ENCODE data around the gene MYO1A.
"Not testable (repeated sequence)": the region's sequence is repeated elsewhere in the genome, so short reads cannot be mapped to it uniquely, and the experiment has no call there.

Gene MYO1A

DNA sequence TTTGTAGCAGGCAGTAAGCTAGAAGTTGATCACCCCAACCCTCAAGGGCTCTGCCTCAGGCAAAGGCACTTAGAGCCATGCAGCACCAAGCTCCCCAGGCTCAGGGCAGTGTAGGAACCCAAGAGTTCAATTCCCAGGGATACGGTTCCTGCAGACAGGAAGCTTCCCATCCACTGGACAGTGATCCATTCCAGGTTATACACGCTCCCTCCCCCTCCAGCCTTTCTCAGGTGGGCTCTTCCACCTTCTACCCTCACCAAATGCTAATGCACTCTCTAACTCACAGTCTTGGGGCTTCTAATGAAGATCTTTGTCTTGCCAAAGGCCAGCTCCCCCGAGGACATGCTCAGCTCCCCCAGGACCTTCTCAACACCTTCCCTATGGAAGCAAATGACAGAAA, 12.7 kb downstream of the MYO1A start:
- H3K9me3 ChIP-seq (ENCODE audit: control insufficient read depth, low read length): no peaks in the 10 kb centered on the region
- no peaks in the 10 kb centered on the region for H3K4me1 ChIP-seq (ENCODE audit: control insufficient read depth, insufficient read depth, low read length, poor library complexity, severe bottlenecking)
- H3K36me3 ChIP-seq (ENCODE audit: control insufficient read depth, insufficient read depth, low read length): no peaks in the 10 kb centered on the region
- DNase-seq: no peak
- H3K27ac ChIP-seq (ENCODE audit: insufficient read depth, low read length, poor library complexity, severe bottlenecking): no peak overlapping the region
- no peak overlapping the region for H3K4me3 ChIP-seq (ENCODE audit: insufficient read depth, low read depth, low read length, poor library complexity, severe bottlenecking)
- no peaks in the 10 kb centered on the region for H3K27me3 ChIP-seq (replicated peaks; ENCODE audit: control insufficient read depth, insufficient read depth, low read length, poor library complexity, severe bottlenecking)

DNA sequence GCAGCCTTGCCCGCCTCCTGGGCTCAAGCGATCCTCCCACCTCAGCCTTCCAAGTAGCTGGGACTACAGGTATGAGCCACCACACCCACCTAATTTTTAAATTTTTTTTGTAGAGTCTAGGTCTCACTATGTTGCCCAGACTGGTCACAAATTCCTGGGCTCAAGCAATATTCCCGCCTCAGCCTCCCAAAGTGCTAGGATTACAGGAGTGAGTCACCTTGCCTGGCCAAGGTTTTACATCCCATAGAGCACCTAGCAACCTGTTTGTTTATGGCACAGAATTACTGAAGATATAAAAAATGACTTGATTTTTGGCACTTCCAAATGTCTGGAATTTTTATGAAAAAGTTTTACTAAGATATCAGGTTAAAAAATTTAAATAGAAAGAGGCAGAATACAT, 16.5 kb downstream of the MYO1A start:
- DNase-seq: no peak
- Histone ChIP-seq H3K9me3 (ENCODE audit: control insufficient read depth, low read length) (no peaks in the 10 kb centered on the region), H3K27ac (ENCODE audit: insufficient read depth, low read length, poor library complexity, severe bottlenecking) (no peak overlapping the region), H3K4me1 (ENCODE audit: control insufficient read depth, insufficient read depth, low read length, poor library complexity, severe bottlenecking) (peaks cover 15% of the 10 kb centered on the region), H3K4me3 (ENCODE audit: insufficient read depth, low read depth, low read length, poor library complexity, severe bottlenecking) (no peak overlapping the region), H3K36me3 (ENCODE audit: control insufficient read depth, insufficient read depth, low read length) (no peaks in the 10 kb centered on the region), H3K27me3 (replicated peaks; ENCODE audit: control insufficient read depth, insufficient read depth, low read length, poor library complexity, severe bottlenecking) (no peaks in the 10 kb centered on the region)

DNA sequence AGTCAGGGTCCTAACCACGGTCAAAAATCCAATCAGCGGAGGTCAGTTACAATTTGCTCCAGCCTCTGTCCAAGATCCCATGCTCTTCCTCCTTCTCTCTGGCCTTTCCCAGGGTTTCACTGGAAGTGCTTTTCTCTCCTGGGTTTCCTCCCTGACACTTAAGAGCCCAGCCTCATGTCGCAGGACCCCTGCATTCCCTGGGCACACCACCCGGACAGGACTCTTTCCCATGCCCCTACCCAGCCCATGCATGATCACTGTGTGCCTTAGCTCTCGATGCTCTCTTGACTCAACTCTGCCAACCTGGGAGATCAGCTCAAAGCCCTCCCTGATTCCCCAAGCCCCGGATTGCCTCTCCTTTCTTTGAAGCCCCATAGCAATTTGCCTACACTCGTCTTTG, 18.1 kb downstream of the MYO1A start:
- Histone ChIP-seq H3K4me1 (ENCODE audit: control insufficient read depth, insufficient read depth, low read length, poor library complexity, severe bottlenecking) (peaks cover 15% of the 10 kb centered on the region), H3K36me3 (ENCODE audit: control insufficient read depth, insufficient read depth, low read length) (no peaks in the 10 kb centered on the region), H3K27ac (ENCODE audit: insufficient read depth, low read length, poor library complexity, severe bottlenecking) (no peak overlapping the region), H3K27me3 (replicated peaks; ENCODE audit: control insufficient read depth, insufficient read depth, low read length, poor library complexity, severe bottlenecking) (no peaks in the 10 kb centered on the region), H3K4me3 (ENCODE audit: insufficient read depth, low read depth, low read length, poor library complexity, severe bottlenecking) (no peak overlapping the region), H3K9me3 (ENCODE audit: control insufficient read depth, low read length) (no peaks in the 10 kb centered on the region)
- no peak for DNase-seq

DNA sequence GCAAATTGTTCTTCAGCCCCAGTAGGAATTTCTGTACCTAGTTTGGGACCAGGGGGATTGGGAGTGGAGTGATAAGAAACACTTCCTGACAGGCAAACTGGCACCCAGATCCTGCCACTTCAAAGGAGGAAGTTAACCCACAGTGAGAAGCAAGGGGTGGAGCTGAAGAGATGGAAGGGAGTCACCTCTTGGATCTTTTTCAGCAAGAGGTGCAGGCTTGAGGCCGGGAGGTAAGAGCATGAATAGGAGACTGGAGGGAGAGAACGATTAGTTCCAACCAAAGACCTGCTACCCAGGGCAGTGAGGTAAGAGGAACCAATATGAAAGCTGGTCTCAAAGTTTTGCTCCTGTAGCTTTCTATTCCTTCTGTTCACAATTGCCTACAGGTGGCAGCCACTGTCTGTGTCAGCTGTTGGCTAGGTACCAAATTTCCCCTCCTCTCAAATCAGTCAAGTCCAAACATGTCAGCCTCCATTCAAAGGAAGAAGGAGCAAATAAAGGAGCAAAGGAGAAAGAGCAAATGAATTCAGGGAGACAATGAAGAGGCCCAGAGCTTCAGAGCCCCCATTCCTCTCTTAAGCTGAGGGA, 18.7 kb downstream of the MYO1A start:
- Histone ChIP-seq H3K4me3 (ENCODE audit: insufficient read depth, low read depth, low read length, poor library complexity, severe bottlenecking) (no peak overlapping the region), H3K9me3 (ENCODE audit: control insufficient read depth, low read length) (no peaks in the 10 kb centered on the region), H3K27me3 (replicated peaks; ENCODE audit: control insufficient read depth, insufficient read depth, low read length, poor library complexity, severe bottlenecking) (no peaks in the 10 kb centered on the region)

DNA sequence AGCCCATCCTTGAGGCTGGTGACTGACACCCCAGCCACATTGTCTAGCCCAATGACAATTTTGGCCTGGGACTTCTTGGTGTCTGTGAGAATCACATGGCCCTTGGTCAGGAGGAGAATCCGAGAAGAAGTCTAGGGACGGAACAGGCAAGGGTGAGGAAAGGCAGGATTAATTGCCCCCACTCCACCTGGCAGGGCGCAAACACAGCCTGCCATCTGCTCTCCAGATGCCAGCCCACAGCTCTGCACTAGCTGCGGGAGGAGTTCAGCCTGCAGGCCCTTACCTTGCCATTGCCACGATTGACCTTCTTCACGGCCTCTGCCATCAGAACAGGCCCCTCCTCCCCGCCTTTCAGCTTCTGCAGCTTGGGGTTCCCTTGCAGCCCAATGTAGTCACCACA, 20.5 kb downstream of the MYO1A start:
- no peaks in the 10 kb centered on the region for H3K27me3 ChIP-seq (replicated peaks; ENCODE audit: control insufficient read depth, insufficient read depth, low read length, poor library complexity, severe bottlenecking)
- no peaks in the 10 kb centered on the region for H3K9me3 ChIP-seq (ENCODE audit: control insufficient read depth, low read length)
- H3K4me1 ChIP-seq (ENCODE audit: control insufficient read depth, insufficient read depth, low read length, poor library complexity, severe bottlenecking): peaks cover 15% of the 10 kb centered on the region
- H3K36me3 ChIP-seq (ENCODE audit: control insufficient read depth, insufficient read depth, low read length): no peaks in the 10 kb centered on the region
- no peak for DNase-seq
- H3K27ac ChIP-seq (ENCODE audit: insufficient read depth, low read length, poor library complexity, severe bottlenecking): no peak overlapping the region
- no peak overlapping the region for H3K4me3 ChIP-seq (ENCODE audit: insufficient read depth, low read depth, low read length, poor library complexity, severe bottlenecking)

More for the DNA sequence above, 18.7 kb downstream of the MYO1A start:
- DNase-seq: no peak
- H3K36me3 ChIP-seq (ENCODE audit: control insufficient read depth, insufficient read depth, low read length): no peaks in the 10 kb centered on the region
- H3K27ac ChIP-seq (ENCODE audit: insufficient read depth, low read length, poor library complexity, severe bottlenecking): no peak overlapping the region
- peaks cover 15% of the 10 kb centered on the region for H3K4me1 ChIP-seq (ENCODE audit: control insufficient read depth, insufficient read depth, low read length, poor library complexity, severe bottlenecking)

DNA sequence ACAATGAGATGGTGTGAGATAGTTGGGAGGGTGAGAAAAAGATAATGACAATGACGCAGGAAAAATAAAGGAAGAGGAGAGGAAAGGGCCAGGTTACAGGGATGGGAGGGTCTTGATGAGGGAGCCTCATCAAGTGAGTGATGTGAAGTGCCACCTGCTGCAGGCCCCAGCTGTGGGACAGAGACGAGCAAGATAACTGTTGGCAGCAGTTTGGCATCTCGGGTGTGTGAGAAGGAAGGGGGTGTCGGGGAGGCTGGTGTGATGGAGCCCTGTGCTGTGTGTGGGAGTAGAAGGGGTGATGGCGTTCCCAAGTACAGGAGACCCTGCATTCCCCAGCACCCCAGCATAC, 22.1 kb downstream of the MYO1A start:
- Histone ChIP-seq H3K9me3 (ENCODE audit: control insufficient read depth, low read length) (no peaks in the 10 kb centered on the region), H3K27me3 (replicated peaks; ENCODE audit: control insufficient read depth, insufficient read depth, low read length, poor library complexity, severe bottlenecking) (no peaks in the 10 kb centered on the region), H3K36me3 (ENCODE audit: control insufficient read depth, insufficient read depth, low read length) (no peaks in the 10 kb centered on the region), H3K4me1 (ENCODE audit: control insufficient read depth, insufficient read depth, low read length, poor library complexity, severe bottlenecking) (peaks cover 15% of the 10 kb centered on the region), H3K27ac (ENCODE audit: insufficient read depth, low read length, poor library complexity, severe bottlenecking) (no peak overlapping the region), H3K4me3 (ENCODE audit: insufficient read depth, low read depth, low read length, poor library complexity, severe bottlenecking) (no peak overlapping the region)
- no peak for DNase-seq

DNA sequence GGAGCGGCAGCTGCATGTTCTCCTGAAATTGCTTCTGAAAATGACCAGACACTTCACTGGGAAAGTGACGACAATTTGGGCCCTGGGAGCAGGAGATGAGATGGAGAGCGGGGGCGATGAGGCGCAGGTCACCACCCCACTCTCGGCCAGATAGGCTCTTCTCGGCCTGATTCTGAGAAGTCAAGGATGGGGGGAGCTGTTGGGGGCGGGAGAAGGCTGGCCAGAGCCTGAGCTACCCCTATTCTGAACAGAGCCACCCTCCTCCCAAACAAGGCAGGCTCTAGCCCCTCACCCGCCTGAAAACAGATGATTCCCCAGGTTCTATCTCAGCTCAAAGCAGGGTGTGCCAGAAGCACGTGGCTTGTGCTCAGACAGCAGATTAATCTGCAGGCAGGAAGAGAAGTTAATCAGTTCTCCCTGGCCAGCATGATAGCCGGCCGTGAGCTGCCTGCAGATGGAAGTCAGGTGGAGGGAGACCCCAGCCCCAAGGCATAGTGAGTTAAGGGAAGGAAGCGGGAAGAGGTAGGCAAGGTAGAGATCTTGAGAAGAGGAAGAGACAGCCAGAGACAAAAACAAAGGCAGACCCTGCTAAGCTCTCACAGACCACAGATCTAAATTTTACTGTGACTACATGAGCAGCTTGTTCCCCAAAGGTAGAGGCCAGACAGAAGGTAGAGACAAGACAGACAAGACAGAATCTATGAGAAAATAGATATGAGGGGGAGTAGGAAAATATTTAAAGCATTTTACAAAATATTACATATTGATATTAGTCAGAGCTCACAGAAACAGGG, 22.7 kb downstream of the MYO1A start:
- H3K27ac ChIP-seq (ENCODE audit: insufficient read depth, low read length, poor library complexity, severe bottlenecking): no peak overlapping the region
- no peaks in the 10 kb centered on the region for H3K36me3 ChIP-seq (ENCODE audit: control insufficient read depth, insufficient read depth, low read length)
- DNase-seq: no peak
- no peaks in the 10 kb centered on the region for H3K27me3 ChIP-seq (replicated peaks; ENCODE audit: control insufficient read depth, insufficient read depth, low read length, poor library complexity, severe bottlenecking)
- no peak overlapping the region for H3K4me3 ChIP-seq (ENCODE audit: insufficient read depth, low read depth, low read length, poor library complexity, severe bottlenecking)
- peaks cover 15% of the 10 kb centered on the region for H3K4me1 ChIP-seq (ENCODE audit: control insufficient read depth, insufficient read depth, low read length, poor library complexity, severe bottlenecking)
- H3K9me3 ChIP-seq (ENCODE audit: control insufficient read depth, low read length): no peaks in the 10 kb centered on the region

DNA sequence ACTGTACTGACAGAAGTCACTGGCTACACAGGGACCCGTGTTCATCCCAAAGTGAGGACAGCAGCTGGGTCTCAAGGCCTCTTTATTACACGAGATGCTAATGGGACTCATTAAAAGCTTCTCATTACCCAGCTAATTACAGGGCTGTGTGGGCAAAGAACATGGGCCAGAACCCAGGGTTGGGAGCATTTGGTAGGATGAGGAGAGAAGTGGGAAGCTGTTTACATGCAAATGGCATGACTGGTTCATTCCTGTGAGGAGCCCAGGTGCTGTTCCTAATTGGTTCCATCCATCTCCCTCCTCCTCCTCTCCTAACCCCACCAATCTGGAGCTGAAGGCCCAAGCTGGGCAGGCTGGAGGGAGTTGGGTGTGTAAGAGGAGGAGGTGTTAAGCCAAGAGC, 24.7 kb downstream of the MYO1A start:
- no peak overlapping the region for H3K4me3 ChIP-seq (ENCODE audit: insufficient read depth, low read depth, low read length, poor library complexity, severe bottlenecking)
- H3K36me3 ChIP-seq (ENCODE audit: control insufficient read depth, insufficient read depth, low read length): no peaks in the 10 kb centered on the region
- peaks cover 4% of the 10 kb centered on the region for H3K4me1 ChIP-seq (ENCODE audit: control insufficient read depth, insufficient read depth, low read length, poor library complexity, severe bottlenecking)
- DNase-seq: no peak
- no peaks in the 10 kb centered on the region for H3K27me3 ChIP-seq (replicated peaks; ENCODE audit: control insufficient read depth, insufficient read depth, low read length, poor library complexity, severe bottlenecking)
- H3K9me3 ChIP-seq (ENCODE audit: control insufficient read depth, low read length): no peaks in the 10 kb centered on the region
- H3K27ac ChIP-seq (ENCODE audit: insufficient read depth, low read length, poor library complexity, severe bottlenecking): no peak overlapping the region

DNA sequence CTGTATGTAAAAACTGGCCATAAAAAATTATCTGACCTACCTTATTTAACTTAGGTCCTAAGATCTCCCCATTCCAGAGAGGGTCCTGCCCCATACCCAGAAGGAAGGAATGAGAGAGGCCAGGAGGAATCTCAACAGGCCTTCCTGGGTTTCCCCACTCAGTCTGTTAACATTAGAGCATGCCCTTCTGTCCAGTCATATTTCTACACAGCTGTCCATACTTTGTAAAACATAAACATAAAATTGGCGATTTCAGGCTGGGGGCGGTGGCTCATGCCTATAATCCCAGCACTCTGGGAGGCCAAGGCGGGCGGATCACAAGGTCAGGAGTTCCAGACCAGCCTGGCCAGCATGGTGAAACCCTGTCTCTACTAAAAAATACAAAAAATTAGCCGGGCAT, 27.6 kb downstream of the MYO1A start:
- not testable (repeated sequence) for H3K9me3 ChIP-seq (ENCODE audit: control insufficient read depth, low read length); H3K4me3 ChIP-seq (ENCODE audit: insufficient read depth, low read depth, low read length, poor library complexity, severe bottlenecking)

DNA sequence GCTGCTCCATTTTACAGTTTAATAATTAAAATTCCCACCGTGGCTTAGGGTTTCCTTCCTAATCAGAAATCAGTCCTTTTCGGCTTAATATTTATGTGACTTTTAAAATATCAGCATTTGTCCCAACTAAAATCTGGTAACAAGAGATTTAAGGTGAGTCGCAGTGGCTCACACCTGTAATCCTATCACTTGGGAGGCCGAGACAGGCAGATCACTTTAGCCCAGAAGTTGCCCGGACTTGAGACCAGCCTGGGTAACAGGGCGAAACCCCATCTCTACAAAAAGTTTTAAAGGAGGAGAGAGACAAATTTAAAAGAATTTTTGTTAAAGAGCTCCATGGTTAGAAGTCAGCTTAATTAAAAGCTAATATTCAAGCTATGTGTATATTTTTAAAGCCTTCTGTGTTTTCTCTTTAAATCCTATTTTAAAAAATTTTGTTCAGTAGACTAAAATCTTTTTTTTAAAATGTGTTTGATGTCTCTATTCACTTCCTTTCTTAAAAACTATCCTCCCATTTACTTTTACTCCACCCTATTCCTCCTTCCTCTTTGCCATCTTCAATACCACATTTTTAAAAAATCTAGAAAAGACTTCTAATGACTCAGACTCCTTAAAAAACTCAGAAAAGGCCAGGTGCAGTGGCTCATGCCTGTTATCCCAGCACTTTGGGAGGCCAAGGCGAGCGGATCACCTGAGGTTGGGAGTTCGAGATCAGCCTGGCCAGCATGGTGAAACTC, 29.8 kb downstream of the MYO1A start:
- H3K9me3 ChIP-seq (ENCODE audit: control insufficient read depth, low read length): no peaks in the 10 kb centered on the region
- no peaks in the 10 kb centered on the region for H3K27me3 ChIP-seq (replicated peaks; ENCODE audit: control insufficient read depth, insufficient read depth, low read length, poor library complexity, severe bottlenecking)
- H3K4me3 ChIP-seq (ENCODE audit: insufficient read depth, low read depth, low read length, poor library complexity, severe bottlenecking): no peak overlapping the region
- no peak overlapping the region for H3K27ac ChIP-seq (ENCODE audit: insufficient read depth, low read length, poor library complexity, severe bottlenecking)
- peaks cover 7% of the 10 kb centered on the region for H3K4me1 ChIP-seq (ENCODE audit: control insufficient read depth, insufficient read depth, low read length, poor library complexity, severe bottlenecking)
- H3K36me3 ChIP-seq (ENCODE audit: control insufficient read depth, insufficient read depth, low read length): no peaks in the 10 kb centered on the region
- DNase-seq: no peak

More for the DNA sequence above, 27.6 kb downstream of the MYO1A start:
- not testable (repeated sequence) for H3K4me1 ChIP-seq (ENCODE audit: control insufficient read depth, insufficient read depth, low read length, poor library complexity, severe bottlenecking); H3K36me3 ChIP-seq (ENCODE audit: control insufficient read depth, insufficient read depth, low read length); DNase-seq; H3K27ac ChIP-seq (ENCODE audit: insufficient read depth, low read length, poor library complexity, severe bottlenecking); H3K27me3 ChIP-seq (replicated peaks; ENCODE audit: control insufficient read depth, insufficient read depth, low read length, poor library complexity, severe bottlenecking)
